22Rv1 (cell line): ENCODE data around the gene MGAT1.

Experiments used
- H3K27ac ChIP-seq: fragments of 450-650 bp; 2 replicates; pipeline ENCODE4 v1.5.1; 2017
- ZFX ChIP-seq: fragments of 450-650 bp; IDR thresholded peaks from 2 replicates; pipeline ENCODE4 v1.6.1; 2017; ENCODE audit warnings: antibody characterized with exemption, borderline replicate concordance
- TF ChIP-seq, protein P1 (sequence below): fragments of 450-650 bp; IDR thresholded peaks from 2 replicates; pipeline ENCODE4 v1.5.1; 2017; ENCODE audit warnings: mild to moderate bottlenecking

The MGAT1 gene

GRCh38 chr5:180813420-180813819 lies 10.8 kb upstream of the MGAT1 start:
- H3K27ac ChIP-seq: no peak overlapping the region
- TF ChIP-seq, protein P1, sequence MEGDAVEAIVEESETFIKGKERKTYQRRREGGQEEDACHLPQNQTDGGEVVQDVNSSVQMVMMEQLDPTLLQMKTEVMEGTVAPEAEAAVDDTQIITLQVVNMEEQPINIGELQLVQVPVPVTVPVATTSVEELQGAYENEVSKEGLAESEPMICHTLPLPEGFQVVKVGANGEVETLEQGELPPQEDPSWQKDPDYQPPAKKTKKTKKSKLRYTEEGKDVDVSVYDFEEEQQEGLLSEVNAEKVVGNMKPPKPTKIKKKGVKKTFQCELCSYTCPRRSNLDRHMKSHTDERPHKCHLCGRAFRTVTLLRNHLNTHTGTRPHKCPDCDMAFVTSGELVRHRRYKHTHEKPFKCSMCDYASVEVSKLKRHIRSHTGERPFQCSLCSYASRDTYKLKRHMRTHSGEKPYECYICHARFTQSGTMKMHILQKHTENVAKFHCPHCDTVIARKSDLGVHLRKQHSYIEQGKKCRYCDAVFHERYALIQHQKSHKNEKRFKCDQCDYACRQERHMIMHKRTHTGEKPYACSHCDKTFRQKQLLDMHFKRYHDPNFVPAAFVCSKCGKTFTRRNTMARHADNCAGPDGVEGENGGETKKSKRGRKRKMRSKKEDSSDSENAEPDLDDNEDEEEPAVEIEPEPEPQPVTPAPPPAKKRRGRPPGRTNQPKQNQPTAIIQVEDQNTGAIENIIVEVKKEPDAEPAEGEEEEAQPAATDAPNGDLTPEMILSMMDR: peak; percentile 20; the same call in 1 of the 2 replicates
- no peak for TF ChIP-seq ZFX

DNA sequence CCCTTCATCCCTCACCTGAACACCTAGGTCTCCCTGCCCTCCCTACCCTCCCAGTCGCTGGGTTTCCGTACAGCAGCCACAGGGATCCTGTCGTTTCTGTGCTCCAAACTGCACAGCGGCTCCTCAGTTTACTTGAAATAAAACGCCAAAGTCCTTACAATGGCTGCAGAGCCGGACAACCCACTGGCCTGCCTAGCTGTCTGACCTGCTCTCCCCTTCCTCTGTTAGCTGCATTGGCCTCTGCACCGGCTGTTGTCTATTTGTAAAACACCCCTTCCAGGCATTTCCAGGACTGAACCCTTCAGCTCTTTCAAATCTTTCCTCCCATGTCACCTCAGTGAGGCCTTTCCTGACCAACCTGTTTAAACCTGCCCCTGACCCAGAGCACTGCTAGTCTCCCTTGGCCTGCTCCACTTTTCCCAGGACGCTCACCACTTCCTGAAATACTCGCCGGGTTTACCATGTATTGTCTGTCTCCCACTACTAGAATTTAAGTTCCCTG lies 9.1 kb upstream of the MGAT1 start:
- H3K27ac ChIP-seq: peak overlapping the region; percentile 99
- TF ChIP-seq, protein P1: no peak
- TF ChIP-seq ZFX: no peak

DNA sequence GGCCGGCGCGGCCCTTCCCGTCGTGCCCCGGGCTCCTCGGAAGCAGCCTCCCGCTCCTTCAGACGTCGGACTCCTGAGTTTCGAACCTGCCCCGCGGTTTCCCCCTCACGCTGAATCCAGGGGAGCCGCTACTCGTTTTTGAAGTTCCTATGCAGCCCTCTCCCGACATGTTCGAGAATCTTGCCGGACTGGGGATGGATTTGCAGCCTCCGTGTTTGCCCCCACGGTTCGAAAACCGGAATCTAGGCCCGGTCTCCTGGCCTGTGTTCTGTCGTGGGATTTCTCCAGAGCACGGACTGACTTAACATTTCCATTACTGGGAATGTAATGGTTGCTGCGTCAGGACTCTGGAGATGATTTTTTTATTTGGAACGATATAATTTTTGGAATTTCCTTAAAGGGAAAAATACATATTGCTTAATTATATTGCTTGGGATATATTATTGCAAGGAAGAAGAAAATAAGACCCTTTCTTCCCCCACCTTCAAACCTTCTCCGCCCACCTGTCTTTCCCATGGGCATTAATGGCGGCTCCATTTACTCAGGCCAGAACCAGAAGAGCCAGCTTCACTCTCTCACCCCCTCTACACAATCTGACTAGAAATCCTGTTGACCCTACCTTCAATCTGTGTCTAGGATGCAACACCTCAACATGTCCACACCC lies 8.5 kb upstream of the MGAT1 start:
- no peak for TF ChIP-seq ZFX
- TF ChIP-seq, protein P1: no peak
- peak overlapping the region; percentile 99 for H3K27ac ChIP-seq

GRCh38 chr5:180810210-180810958 lies 7.8 kb upstream of the MGAT1 start:
- TF ChIP-seq ZFX: no peak
- TF ChIP-seq, protein P1: no peak
- H3K27ac ChIP-seq: peak overlapping the region; percentile 99

- no peak for TF ChIP-seq ZFX
- TF ChIP-seq, protein P1: no peak
- H3K27ac ChIP-seq: peak overlapping the region; percentile 99
Observed at GRCh38 chr5:180809403-180810209, 7.0 kb upstream of the MGAT1 start.

DNA sequence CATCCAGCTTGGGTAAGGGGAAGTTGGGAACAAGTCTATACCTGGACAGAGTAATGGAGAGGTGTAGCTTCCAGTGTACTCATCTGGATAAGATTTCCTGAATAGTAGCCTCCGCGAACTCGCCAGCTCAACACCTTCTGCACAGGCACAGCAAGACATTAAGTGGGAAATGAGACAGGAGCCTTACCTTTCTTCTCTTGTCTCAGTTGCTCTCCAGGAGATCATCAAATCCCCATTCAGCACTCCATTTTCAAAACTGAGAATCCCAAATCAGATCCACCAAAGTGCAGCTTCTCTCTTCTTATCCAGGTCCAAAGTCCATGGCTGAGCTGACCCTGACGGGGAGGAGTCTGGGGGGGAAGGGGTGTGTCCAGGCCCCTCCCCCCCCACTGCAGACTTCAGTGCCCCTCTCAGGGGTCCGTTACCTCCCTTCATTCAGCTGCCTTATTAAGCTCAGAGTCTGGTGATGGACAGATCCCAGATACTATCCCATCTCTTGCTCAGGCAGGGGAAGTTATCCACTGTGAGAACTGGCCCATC lies 5.9 kb upstream of the MGAT1 start:
- TF ChIP-seq, protein P1: no peak
- TF ChIP-seq ZFX: no peak
- H3K27ac ChIP-seq: peak overlapping the region; percentile 99
